HG03378 (cell line): Measurements from ENCODE around the gene PGRMC2.

Experiments used
- ATAC-seq: cut with Tn5 transposase; IDR thresholded peaks from one replicate; pipeline ENCODE4 v1.9.1; 2021; ENCODE audit warnings: mild to moderate bottlenecking, moderate library complexity; ENCODE audit not compliant: unreplicated experiment

The PGRMC2 gene

GRCh38 chr4:128287141-128287870 lies at the start of gene PGRMC2:
PGRMC2 (minus strand) TSS chr4:128287813; CDS start chr4:128287790, 23 bp downstream.
- ATAC-seq: peak; percentile 4

DNA sequence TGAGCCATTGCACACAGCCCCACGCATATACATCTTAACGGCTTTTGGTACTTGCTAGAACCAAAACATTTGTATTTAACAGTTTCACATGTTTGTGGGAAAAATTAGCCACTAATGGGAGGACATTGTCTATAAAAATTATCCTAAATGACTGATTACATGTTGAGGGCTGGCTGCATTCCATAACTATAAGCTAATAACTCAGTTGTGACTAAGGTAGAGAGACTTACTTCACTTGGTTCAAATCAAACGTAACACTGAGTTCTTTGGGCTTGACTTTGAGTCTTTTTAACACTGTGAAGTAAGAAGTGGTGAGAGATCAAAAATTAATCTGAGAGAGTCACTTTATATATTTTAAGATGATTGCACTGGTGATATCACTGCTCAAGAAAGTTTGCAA lies 47.9 kb upstream of the PGRMC2 start:
- ATAC-seq: no peak

DNA sequence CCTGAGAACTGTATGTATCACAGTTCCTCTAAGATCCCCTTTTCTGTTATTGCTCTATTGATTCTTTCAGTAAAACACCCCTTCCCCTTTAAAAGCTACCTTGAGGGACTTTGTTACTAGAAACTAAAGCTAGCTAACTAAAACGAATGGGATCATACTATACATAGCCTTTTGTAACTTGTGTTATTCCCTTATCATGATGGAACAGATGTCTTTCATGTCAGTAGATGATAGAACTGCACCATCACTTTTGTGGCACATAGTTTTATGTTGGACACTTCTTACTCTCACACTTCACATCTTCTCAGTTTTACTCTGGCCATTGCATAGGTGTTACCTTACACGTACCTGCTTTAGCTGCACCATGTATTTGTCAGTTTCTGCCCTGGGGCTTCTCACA lies 46.6 kb upstream of the PGRMC2 start:
- ATAC-seq: no peak

GRCh38 chr4:128333309-128334018 lies 45.9 kb upstream of the PGRMC2 start:
- ATAC-seq: no peak

DNA sequence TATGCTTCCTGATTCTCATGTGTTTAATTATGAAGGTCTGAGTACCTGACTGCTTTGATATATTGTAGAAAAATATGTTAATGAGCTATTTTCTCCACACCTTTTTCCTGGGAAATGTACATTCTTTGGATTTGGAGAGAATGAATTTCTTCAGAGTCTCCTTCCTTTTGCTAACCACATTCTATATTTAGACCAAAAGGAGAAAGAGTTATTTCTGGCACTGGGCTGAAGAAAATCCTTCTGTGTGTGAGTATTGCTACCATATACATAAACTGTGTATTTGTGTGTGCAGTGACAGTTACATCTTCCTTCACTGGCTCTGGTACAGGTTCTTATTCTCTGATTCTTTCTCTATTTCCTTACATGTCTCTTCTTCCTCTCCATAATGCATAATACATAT lies 44.5 kb upstream of the PGRMC2 start:
- no peak for ATAC-seq

DNA sequence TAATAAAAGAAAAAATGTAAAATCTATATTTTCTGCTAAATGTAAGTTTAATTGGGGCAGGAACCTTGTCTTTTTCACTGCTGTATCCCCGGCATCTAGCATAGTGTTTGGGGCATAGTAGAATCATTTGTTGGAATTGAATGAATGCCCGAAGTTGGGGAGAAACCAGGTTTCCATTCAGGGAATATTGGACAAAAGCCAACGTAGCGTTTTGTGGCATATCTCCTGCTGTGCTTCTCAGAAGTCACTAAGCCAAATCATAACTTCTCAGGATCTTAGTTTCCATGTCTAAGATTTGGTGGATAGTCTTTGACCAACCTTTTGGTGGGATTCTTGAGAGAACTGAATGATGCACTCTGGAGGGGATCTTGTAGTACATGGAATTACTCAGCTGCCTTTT lies 42.0 kb upstream of the PGRMC2 start:
- no peak for ATAC-seq

GRCh38 chr4:128328106-128328505 lies 40.5 kb upstream of the PGRMC2 start:
- ATAC-seq: no peak

DNA sequence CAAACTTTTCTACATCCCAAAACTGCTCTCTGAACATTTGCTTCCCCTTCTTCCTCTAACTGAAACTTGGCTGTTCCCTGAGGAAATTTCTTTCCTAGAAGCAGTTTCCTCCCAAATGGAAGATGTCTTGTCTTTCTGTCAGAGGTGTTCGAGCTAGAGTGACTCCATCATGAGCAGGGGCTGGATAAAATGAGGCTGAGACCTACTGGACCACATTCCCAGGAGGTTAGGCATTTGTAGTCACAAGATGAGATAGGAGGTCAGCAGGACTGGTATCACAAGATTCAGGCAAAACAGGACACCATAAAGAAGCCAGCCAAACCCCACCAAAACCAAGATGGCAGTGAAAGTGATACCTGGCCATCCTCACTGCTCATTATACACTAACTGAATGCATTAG lies 35.8 kb upstream of the PGRMC2 start:
- no peak for ATAC-seq

DNA sequence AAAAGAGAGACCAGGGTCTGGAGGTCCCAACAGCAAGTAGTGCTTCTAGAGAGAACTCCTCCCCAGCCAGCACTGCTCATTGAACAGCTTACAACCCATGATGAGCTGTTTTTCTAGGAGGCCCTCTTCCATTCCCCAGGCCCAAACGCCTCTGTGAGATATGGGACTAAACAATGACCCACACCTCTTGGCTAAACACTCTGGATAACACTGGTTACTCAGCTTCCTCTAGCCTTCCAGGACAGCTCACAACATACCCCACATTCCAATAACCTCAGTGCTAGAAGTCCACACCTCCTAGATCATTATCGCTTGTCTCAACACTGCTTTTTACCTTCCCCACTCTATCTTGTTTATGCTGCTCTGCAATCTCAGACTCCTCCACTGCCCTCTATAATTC lies 35.4 kb upstream of the PGRMC2 start:
- no peak for ATAC-seq

DNA sequence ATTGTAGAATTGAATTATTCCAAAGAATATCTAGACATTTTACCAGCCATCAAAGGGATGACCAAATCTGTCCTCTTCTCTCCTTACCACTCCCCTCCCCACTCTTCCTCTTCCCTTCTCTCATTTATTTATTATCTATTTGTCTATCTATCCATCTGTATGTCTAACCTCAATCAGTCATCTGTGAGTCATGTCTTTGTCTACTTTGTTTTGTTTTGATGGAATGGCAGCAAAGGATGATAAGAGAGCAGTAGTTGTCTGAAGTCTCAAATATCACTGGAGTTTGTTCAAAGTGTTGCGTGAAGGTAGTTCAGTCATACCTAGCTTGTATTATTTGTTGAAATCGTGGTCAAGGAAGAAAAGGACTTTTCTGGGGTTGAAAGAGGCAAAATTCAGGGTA lies 34.7 kb upstream of the PGRMC2 start:
- no peak for ATAC-seq

- ATAC-seq: no peak
Observed at GRCh38 chr4:128320656-128321055, 33.0 kb upstream of the PGRMC2 start.

GRCh38 chr4:128315756-128316520 lies 28.3 kb upstream of the PGRMC2 start:
- no peak for ATAC-seq

- no peak for ATAC-seq
Observed at GRCh38 chr4:128311659-128312403, 24.2 kb upstream of the PGRMC2 start.

DNA sequence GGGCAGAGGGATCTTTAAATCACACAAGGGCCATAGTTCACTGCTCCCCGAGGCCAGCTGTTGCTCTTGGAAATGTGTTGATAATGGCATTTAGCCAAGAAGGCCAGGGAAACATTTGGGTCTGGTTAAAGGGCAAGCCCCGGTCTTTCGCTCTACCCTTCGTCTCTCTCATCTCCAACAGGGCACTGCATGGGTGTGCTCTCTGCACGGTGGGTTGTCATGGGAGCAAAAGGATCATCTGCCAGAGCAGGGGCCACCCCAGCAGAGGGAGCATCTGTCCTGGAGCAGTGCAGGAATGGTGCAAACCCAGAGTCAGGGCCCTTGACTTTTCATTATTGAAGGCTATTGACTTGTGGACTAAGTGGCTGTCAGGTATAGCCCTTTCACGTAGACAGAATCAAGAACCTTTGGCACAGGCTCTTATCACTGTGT lies 22.7 kb upstream of the PGRMC2 start:
- no peak for ATAC-seq

DNA sequence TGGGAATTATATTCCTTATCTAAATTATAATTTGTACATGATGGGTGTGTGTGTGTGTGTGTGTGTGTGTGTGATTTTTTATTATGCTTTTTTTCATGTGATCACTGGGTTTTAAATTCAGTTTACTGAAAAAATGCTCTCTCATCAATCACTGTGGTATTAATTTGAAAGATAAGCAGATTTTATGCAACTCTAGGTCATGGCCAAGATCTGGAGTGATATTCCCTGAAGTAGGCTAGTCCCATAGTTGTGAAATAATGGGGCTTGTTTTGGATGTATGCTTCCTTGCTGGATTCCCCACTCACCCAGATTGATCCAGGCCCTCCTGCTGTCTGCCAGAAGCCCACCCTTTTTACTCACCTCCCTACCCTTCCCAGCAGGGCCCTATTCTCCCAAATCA lies 22.0 kb upstream of the PGRMC2 start:
- ATAC-seq: no peak

DNA sequence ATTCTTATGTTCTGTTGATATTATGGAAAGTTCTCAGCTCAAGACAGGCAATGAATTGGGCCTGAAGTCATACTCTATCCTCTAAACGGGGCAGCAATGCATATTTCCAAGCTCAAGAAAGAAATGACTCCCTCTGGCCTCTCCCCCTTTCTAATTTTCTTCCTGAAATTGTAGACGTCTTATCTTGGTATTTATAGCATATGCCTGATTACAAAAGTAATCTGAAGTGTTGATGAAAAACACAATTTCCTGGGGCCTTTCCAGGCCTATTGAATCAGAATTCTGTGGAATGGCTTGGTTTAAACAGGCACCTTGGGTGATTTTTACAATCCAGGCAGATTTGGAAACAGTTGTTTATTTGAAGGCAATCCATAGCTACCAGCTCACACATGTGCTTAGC lies 21.4 kb upstream of the PGRMC2 start:
- ATAC-seq: no peak

DNA sequence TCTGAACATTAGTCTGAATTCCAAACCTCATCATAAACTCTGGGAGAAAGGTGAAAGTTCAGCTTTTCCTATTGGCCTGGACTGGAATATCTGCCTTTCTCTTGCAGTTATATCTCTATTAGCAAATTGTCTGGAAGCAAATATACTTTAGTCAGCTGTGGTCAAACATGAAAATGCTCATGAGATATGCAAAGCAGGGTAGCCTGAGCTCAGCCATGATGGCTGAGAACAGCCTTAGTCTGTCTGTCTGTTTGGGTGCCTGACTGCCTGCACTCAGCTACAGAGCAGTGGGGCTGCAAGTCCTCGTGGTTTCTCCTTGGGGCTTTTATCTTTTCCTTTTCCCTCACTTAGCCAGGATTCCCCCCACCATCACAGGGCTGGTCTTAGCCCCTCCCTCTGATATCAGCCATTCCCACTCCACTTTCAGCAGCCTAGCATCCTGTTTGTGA lies 19.5 kb upstream of the PGRMC2 start:
- ATAC-seq: no peak

- no peak for ATAC-seq
Observed at GRCh38 chr4:128305942-128306341, 18.3 kb upstream of the PGRMC2 start.

DNA sequence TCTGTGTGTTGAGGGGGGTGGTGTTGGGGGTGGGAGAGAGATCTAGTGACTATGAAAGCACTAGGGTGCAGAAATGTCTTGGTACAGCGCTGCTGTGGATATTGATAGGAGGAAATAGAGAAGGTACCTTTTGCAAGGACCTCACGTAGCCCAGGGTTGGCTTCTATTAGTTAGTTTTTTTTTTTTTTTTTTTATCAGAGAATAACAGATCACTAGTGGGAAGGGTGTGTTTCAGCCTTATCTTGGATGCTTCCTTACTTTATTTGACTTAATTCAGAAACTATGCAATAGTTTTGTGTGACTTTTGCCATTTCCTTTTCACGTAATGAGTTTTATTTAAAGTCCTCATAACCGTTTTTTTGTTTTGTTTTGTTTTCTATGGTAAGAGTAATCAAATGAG lies 16.4 kb upstream of the PGRMC2 start:
- ATAC-seq: no peak

- ATAC-seq: no peak
Observed at GRCh38 chr4:128303405-128303785, 15.8 kb upstream of the PGRMC2 start.

GRCh38 chr4:128301979-128302378 lies 14.4 kb upstream of the PGRMC2 start:
- no peak for ATAC-seq
